Umbilical cord (tissue), 2 donors: ENCODE data around the gene LRMDA. TPM values are rescaled to one million over a fixed set of nuclear protein-coding genes. Genes with fewer than 3 reads are reported as not detected.
"Not testable (repeated sequence)": the region's sequence is repeated elsewhere in the genome, so short reads cannot be mapped to it uniquely, and the experiment has no call there.

ENCODE experiments used
- DNase-seq: peaks from one replicate; pipeline ENCODE4 v3.0.0-alpha.2; 2015; ENCODE audit warnings: low spot score
- total RNA-seq: library from RNA; depleted of rRNA; stranded (reverse); fragments of >200 nt; gene quantifications from one replicate; pipeline ENCODE4 v1.2.3, GENCODE V29; 2014; ENCODE audit warnings: low replicate concordance; ENCODE audit not compliant: insufficient read depth

Gene LRMDA
- total RNA-seq, 1 donor from 2014 or later = 1.7 TPM

DNA sequence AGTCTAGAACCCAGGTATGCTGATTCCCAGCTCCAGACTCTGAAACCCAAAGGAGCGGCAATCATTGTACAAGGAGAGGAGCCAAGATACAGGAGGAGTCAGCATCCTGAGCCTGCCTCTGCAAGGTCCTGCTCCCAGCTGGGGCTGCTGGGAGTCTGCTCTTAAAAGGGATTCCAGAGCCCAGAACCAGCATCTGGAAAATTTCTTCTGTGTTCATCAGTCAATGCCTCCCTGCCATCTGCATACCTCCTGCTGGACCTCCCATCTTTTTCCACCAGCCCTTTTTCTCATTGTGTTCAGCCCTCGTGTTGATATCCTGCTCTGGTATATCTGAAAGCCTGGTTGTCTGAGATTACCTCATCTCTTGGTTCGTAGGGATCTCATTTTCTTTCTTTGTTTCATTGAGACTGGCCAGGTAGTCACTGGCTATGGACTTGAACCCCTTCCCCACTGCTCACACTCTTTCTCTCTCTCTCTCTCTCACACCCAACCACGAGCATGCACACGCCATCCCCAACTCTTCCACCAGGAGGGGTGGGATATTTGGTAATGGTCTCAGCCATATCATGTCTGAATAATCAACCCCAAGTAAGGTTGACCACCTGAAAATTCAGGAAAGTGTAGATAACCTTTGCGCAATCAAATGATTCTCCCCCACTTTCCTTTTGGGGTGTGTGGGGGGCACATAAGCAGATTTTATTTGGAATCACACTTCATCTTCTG lies 608.8 kb downstream of the LRMDA start:
- no peak for DNase-seq

DNA sequence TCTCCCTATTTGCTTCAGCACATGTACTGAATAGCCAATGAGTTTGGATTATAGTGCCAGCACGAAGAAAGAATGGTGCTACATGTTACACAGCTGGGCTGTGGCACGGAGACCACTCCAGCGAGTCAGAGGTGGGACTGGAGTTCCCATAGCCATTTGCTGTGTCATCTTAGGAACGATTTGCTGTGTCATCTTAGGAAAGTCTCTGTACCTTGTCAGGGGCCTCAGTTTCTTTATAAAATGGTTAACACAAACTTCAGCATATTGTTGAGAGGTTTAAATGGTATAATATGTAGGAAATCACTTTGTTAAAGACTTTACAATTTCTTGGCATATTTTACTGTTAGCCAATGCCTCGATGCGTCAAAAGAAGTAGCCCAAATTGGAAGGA lies 609.4 kb downstream of the LRMDA start:
- DNase-seq = no peak

DNA sequence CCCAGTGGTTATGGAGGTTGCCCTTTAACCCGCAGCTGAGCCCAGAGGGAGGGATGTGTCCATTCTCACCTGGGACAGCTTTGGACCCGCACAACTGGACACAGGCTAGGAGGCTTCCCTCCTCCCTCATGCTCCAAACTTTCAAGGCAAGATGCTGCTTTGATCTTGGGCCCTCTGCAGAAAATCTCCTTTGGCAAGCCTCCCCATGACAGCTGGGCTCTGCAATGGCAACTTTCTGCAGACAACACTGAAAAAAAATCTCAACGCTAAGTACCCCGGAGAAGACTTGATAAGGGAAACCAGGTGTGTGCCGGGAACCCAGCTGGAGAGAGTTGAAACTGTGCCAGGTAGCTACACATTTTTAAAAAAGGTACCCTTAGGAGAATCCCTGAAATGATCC lies 610.1 kb downstream of the LRMDA start:
- peak; percentile 68 for DNase-seq

DNA sequence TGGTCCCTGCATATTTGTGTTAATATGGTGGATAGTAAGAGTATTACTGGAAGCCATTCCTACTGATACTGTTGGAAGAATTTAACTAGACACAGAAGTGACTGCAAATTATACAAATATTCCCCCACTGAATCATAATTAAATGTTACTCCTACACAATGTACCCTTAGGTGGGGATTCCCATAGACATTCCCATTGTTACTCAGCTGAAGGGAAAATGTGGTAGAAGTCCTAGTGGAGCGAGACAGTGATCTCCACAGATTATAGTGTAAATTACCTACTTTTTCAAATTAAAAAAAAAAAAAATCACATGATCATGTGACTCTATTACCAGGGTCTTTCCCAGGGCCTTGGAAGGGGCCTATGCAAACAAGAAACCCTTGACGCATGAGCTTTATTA lies 611.8 kb downstream of the LRMDA start:
- no peak for DNase-seq

DNA sequence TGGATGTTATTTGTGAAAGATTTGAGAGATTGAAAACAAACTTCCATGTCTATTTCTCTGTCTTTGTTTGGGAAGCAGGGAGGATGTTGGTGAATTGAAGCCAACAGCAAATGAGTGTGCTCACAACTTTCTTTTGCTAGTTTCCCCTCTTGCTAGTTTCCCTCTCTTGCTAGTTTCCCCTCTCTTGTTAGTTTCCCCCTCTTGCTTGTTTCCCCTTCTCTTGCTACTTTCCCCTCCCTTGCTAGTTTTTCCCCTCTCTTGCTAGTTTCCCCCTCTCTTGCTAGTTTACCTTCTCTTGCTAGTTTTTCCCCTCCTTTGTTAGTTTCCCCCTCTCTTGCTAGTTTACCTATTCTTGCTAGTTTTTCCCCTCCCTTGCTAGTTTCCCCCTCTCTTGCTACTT lies 613.3 kb downstream of the LRMDA start:
- no peak for DNase-seq

DNA sequence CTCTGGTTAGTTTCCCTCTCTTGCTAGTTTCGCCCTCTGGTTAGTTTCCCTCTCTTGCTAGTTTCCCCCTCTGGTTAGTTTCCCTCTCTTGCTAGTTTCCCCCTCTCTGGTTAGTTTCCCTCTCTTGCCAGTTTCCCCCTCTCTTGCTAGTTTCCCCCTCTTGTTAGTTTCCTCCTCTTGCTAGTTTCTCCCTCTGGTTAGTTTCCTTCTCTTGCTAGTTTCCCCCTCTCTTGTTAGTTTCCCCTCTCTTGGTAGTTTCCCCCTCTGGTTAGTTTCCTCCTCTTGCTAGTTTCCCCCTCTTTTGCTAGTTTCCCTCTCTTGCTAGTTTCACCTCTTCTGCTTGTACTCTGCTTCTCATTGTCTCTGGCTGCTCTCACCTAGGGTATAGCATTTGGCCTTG lies 613.8 kb downstream of the LRMDA start:
- DNase-seq = no peak

DNA sequence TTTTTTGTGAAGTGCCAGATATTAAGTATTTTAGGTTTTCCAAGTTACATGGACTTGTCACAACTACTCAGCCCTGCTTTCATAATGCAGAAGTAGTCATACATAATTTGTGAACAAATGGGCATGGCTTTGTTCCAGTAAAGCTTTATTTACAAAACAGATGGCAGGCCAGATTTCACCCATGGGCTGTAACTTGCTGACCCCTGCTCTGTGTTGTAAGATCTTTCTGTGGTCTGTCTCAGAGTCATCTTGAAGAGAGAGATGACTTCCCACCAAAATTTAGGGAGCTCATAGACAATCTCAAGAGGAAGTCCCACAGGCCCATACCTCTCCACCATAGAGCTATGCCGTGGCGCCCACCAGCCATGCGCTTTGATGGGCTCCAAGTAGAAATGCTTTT lies 616.1 kb downstream of the LRMDA start:
- DNase-seq = no peak

DNA sequence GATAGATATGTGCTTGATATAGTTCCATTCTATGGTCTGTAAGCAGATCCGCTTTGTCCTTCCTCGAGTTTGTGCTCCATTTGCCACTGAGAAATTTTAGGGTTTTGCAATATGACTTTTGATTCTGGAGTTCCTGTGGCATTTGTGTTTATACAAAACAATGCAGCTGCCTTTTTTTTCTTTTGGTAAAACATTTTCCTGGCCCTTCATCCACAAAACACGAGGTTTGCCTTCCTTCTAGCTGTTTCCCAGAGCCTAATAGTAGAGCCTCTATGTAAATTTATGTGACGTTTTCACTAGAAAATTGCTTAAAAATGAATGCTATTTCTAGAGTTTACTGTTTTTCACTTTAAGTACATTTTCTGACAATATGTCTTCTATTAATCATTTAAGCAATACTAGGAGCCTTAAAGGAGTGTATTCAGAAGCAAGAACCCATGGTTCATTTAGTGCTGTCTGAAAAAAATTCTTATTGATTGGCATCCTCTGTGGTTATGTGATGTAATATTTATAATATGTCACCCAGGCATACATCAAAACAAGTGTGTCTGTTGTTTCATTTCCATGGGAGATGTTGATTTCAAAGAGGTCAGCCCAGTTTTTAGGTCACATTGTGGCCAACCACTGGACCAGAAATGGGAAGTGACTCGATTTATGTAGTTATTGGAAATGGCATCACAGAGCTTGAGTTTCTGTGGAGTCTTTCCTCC lies 618.3 kb downstream of the LRMDA start:
- no peak for DNase-seq

DNA sequence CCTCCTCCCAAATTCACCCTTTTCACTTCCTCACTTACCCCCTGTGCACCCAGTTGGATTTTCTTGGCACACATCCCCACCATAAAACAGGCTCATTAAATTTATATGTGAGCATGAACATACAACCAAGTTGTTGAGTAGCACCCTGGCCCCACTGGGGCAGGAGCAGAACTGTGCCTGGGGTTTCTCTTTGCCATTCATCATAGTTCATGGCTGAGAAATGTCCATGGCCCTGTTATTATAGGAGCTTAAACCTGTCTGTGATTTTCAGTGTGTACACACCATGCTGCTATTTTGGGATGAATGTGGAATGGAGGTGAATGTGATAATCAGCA lies 618.8 kb downstream of the LRMDA start:
- no peak for DNase-seq

DNA sequence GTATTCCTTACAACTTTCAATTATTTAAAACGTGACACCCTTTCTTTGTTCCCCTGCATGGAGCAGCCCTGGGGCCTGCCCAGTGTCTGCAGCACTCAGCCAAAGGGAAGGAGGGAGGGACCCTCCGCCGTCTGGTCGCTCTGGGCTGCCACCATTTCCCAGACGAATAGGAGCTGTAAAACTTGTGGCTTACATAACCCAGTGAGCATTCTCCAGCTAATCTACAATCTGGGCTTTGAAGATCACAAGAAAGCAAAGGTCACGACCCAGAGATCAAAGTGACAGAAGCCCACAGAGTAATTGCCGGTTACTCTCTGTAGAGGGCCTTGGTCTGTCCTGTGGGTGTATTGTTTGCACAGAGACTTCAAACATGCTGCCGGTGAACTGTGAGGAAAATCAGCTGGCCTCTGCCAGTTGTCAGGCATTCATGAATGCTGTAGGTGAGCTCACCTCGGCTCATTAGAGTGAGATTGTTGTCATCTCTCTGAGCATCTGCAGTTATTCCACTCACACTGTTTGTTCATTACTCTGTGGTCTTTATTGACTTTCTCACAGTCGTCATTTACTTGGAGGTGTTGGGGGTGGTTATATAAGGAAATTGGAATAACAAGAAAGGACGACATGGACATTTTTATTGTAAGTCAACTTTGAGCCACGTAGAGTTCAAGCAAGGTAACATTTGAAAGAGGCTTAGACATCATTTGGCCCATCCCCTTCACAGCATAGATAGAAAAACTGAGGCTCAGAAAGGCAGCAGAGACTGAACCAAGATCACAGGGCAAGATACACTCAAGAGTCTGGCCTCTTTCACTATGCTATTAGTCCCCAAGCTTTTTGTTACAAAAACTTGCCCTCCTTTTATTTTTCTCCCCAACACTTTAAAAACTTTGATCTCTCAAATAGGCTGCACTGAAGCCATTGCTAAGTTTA lies 619.8 kb downstream of the LRMDA start:
- DNase-seq = peak; percentile 65

DNA sequence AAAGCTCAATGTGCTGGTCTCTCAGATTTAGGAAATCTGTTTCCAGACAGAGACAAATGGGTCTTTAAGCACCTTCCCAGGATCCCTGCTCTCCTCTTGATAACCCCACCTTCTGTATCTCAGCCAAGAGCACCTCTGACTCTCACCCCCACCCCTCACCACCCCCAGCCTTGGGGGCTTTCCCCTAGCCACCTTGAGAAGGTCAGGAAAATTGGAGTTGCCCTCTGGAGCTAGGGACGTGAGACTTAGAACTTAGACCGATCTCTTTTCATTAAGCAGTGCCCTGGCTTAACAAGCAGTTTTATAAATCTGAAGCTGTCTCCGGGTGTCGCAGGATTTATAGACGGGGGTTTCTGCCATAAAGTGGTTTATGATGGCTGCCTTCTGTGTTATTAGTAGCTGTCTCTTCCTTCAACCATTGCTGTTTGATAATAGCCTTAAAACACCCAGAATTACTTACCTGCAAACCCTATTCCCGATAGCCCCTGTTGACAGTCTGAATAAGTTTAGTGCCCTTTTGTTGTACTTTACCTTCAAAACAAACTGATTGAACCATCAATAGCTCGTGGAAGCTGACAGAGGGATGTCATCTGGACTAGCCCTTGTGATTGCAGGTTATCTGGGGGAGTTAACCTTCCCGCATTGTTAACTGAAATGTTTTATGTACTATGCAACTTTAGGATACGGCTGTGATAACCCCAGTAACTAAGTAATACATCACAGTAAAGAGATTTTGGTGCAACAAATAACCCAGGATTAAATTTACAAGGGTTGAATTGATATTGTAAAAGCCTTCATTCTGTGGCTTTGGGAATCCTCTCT lies 621.5 kb downstream of the LRMDA start:
- no peak for DNase-seq

DNA sequence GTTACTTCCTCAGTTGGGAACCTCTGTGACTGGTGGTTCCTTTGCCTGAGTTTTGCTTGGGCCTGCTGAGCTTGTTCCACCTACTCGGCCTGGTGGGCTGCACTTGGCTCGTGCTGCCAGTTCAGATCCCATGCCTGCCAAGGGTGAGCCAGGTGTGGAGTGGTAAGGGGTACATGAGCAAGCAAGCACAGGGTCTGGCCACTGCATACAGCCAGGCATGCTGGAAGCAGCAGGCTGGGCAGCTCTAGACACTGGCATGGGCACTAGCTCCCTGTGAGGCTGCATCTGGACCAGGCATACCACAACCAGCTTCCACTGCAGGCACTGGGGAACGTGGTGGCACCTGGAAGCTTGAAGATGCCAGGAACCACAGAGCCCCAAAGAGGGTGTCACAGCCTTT lies 624.0 kb downstream of the LRMDA start:
- no peak for DNase-seq

DNA sequence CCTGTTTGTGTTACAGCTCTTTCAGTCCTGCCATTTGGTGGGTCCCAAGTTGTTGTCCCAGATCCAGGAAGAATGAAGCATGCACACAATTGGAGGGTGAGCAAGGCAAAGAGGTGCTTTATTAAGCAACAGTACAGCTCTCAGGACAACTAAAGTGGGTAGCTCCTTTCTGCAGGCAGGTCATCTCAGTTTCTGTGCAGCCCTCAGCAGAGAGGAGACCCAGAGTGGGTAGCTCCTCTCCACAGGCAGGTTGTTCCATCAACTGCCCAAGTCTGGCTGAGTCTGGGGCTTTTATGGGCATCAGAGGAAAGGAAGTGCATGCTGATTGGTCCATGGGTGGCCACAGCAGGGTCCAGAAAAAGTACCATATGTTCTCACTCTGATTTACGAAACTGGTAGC lies 624.5 kb downstream of the LRMDA start:
- DNase-seq = no peak

DNA sequence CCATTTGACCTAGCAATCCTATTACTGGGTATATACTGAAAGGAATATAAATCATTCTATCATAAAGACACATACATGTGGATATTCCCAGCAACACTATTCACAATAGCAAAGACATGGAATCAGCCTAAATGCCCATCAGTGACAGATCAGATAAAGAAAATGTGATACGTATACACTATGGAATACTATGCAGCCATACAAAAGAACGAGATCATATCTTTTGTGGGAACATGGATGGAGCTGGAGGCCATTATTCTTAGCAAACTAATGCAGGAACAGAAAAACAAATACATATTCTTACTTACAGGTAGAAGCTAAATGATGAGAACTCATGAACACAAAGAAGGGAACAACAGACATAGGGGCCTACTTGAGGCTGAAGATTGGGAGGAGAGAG lies 629.6 kb downstream of the LRMDA start:
- DNase-seq = not testable (repeated sequence)

DNA sequence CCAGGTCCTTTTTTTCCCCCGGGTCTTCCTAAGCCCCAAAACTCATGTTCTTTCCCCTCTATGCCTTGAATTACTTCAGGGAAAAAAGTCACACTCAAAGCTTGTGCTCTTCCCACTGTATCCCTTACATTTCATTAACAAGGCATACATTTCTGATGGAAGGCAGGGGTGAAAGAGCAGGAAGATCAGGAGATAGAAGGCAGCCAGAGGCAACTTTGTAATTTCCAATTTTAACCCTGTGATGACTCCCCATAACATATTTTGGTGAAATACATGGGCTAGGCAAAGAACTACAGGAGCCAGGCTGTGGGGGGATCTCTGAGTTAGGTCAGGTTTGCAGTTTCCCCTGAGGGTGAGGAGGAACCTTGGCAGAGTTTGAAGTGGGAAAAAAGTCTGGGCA lies 635.0 kb downstream of the LRMDA start:
- DNase-seq = no peak

DNA sequence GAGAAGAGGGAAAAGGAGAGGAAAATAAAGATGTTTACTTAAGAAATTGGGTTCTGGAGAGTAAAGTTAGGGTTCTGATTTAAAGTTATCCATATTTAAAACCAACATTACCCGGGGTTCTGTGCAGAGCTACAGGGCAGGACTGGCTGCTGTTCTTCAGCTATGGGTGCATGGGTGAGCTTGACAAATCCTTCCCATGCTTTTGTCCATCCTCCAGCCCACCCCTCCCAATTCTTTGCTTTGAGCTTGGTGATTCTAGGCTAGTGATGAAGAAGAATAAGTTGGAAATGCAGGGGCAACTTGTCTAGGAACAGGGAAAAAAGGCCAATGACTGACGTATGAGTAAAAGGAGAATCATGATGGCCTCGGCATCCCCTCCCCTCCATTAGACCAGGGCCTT lies 636.0 kb downstream of the LRMDA start:
- DNase-seq = no peak

DNA sequence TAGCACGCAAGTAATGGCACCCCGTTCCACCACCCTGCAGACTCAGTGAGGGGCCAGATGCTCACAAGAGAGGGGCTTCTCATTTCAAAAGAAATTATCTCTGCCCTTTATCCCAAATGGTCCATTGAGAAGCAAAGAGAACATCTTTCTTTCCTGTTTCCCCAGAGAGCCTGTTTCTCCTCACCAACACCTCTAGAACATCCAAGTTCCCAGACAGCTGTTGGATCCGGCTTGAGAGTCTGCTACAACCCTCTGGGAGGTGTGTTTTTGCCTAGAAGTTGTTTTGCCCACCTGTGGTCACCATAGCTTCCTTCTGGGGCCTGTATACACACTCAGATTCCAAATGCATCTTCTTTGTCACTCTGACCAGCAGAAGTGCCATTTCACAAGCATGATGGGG lies 637.4 kb downstream of the LRMDA start:
- no peak for DNase-seq

DNA sequence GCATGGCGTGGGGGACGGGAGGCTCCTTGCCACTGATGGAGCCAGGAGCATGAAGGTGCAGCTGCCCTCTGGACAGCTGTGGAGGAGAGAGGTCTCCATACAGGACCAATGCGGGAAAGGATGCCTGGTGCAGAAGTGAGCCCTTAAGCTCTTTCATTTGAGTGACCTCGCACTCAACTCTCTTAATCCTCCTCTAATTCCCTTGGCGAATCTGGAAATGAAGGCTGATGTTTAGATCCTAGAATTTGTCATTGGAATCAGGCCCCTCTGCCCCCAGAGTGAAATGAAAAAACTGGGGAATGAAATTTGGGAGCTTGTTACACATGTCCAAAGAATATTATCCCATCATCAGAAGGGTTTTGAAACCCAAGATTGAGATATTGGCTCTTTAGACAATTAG lies 639.5 kb downstream of the LRMDA start:
- peak; percentile 62 for DNase-seq

DNA sequence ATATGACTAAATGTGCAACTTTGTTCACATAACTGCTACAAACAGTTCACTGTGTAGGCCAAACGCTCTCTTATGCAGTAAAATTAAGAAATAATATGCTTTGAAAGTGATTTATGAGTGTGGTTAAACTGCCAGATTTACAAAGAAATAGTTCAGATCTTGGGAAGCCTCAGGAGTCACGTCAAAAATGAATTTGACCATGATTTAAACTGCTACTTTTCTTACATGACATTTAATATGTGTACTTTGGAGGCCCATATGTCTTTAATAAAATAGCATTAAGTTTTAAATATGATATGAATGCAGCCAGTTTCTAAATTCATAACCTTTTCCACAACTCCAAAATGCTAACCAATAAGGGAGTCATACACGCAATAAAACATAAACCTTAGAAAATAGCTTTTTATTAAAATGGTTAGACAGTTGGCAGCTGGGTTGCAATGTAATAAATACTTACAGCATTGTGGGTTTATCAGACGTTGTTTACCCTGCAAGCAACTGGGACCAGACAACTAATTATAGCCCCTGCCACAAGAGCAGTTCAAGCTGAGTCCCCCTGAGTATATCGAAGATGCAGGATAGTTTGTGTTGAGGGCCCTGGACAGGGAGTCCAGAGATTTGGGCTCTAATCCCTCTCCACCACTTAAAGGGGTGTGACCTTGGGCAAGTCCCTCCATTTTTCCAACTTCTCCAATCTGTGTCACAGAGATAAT lies 640.4 kb downstream of the LRMDA start:
- peak; percentile 93 for DNase-seq

DNA sequence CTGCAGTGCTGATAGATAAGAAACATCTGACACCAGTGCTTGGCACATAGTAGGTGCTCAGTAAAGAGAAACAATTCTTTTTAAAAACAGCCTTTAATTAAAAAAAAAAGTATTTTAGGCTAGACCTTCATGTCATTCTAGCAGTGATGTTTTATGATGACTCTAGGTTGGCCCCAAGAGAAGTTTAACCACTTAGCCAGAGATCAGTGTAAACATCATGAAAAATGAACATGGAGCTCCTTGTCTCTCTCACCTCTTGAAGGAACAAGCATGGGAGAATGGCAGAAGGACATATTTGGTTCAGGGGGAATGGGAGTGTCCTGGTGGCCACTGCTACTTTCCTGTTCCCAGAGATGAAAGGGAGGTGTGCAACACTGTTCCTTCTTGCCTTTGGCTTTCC lies 641.0 kb downstream of the LRMDA start:
- no peak for DNase-seq

DNA sequence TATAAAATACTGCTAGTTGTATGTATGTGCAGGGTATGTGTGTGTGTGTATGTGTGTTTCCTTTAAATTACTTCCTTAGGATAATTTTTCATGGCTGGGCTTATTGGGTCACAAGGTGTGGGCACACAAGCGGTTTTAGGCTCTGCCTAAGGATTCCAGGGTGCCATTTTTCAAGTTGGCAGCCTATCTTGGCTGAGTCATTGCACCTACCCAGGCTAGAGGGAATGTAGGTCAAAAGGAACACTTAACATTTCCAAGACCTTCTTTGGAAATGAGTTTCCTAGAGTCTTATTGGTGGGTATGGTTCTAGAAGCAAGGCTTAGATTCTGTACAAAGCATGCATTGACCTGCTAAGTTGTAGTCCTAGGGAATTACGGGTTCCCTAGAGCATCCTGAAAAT lies 642.1 kb downstream of the LRMDA start:
- no peak for DNase-seq
